HepG2 (cell line): ENCODE data around the gene CCT7. TPM values are rescaled to one million over a fixed set of nuclear protein-coding genes. Genes with fewer than 3 reads are reported as not detected.

ENCODE experiments used
- CREB1 ChIP-seq, 2 experiments: fragments of 450-650 bp in 1 of 2; IDR thresholded peaks; 2 replicates each; pipeline ENCODE4 v1.6.1; 2016 to 2017; ENCODE audit warnings: control low read depth in 1 of 2, mild to moderate bottlenecking in 1 of 2, missing compliant biosample characterization in 1 of 2, missing genetic modification characterization in 1 of 2
- GATAD1 ChIP-seq: IDR thresholded peaks from 2 replicates; pipeline ENCODE4 v1.6.1; 2016; ENCODE audit warnings: missing genetic modification reagents, missing compliant biosample characterization
- MED8 ChIP-seq: sonication (generic); formaldehyde crosslinking; IDR thresholded peaks from 2 replicates; pipeline ENCODE4 v1.8.1; 2023; ENCODE audit warnings: mild to moderate bottlenecking, missing genetic modification reagents; ENCODE audit not compliant: insufficient replicate concordance
- PPARG ChIP-seq: conservative IDR thresholded peaks from 2 replicates; pipeline ENCODE4 v1.6.1; 2016; ENCODE audit warnings: missing biosample characterization, missing genetic modification reagents
- RFXANK ChIP-seq: IDR thresholded peaks from 2 replicates; pipeline ENCODE4 v1.6.1; 2016
- SNAI1 ChIP-seq: sonication (generic); formaldehyde crosslinking; IDR thresholded peaks from 2 replicates; pipeline ENCODE4 v1.5.0; 2020; ENCODE audit warnings: mild to moderate bottlenecking, missing genetic modification reagents, borderline replicate concordance
- SOX5 ChIP-seq: IDR thresholded peaks from 2 replicates; pipeline ENCODE4 v1.6.1; 2016; ENCODE audit warnings: borderline replicate concordance
- ZNF432 ChIP-seq: sonication (generic); formaldehyde crosslinking; IDR thresholded peaks from 2 replicates; pipeline ENCODE4 v1.5.0; 2020; ENCODE audit warnings: missing genetic modification reagents, mild to moderate bottlenecking, borderline replicate concordance
- ZNF510 ChIP-seq: sonication (generic); formaldehyde crosslinking; IDR thresholded peaks from 2 replicates; pipeline ENCODE4 v1.4.0; 2020; ENCODE audit warnings: low read depth, mild to moderate bottlenecking, missing genetic modification reagents
- ZNF547 ChIP-seq: sonication (generic); formaldehyde crosslinking; IDR thresholded peaks from 2 replicates; pipeline ENCODE4 v1.5.1; 2020; ENCODE audit warnings: mild to moderate bottlenecking, missing genetic modification reagents
- ZNF567 ChIP-seq: sonication (generic); formaldehyde crosslinking; IDR thresholded peaks from 2 replicates; pipeline ENCODE4 v1.8.1; 2023; ENCODE audit warnings: mild to moderate bottlenecking, missing genetic modification reagents, borderline replicate concordance
- polyA plus RNA-seq, 8 experiments: library from polyadenylated mRNA; depleted of rRNA in 3 of 8; stranded (reverse) in 7 of 8; unstranded in 1 of 8; fragments of >200 nt; fragmentation: Illumina TruSeq in 4 of 8; extraction: Trizol in 4 of 8; gene quantifications; 2 replicates each; pipeline versions ENCODE4 v1.2.1 to v1.2.3, GENCODE V29; 2011 to 2016; ENCODE audit warnings: low read depth in 4 of 8, missing spikeins in 1 of 8, mixed read lengths in 1 of 8; ENCODE audit not compliant: insufficient read depth in 1 of 8
- total RNA-seq, 5 experiments: library from RNA; depleted of rRNA; stranded (reverse); fragments of >200 nt; fragmentation: Illumina TruSeq; extraction: Trizol; gene quantifications; 2 replicates each; pipeline ENCODE4 v1.2.3, GENCODE V29; 2016; ENCODE audit warnings: low read depth in 1 of 5
- TF ChIP-seq, protein P1 (sequence below): IDR thresholded peaks from 2 replicates; pipeline ENCODE4 v1.6.1; 2016
- TF ChIP-seq, protein P2 (sequence below): sonication (generic); formaldehyde crosslinking; IDR thresholded peaks from 2 replicates; pipeline ENCODE4 v1.4.0; 2020; ENCODE audit warnings: missing genetic modification reagents
- TF ChIP-seq, protein P3 (sequence below): IDR thresholded peaks from 2 replicates; pipeline ENCODE4 v1.6.1; 2016; ENCODE audit warnings: control low read depth
- TF ChIP-seq, protein P4 (sequence below): sonication (generic); formaldehyde crosslinking; IDR thresholded peaks from 2 replicates; pipeline ENCODE4 v1.5.0; 2020; ENCODE audit warnings: mild to moderate bottlenecking, missing genetic modification reagents
- TF ChIP-seq, protein P5 (sequence below): sonication (generic); formaldehyde crosslinking; IDR thresholded peaks from 2 replicates; pipeline ENCODE4 v1.4.0; 2020; ENCODE audit warnings: missing genetic modification reagents, mild to moderate bottlenecking, borderline replicate concordance
- TF ChIP-seq, protein P6 (sequence below): IDR thresholded peaks from 2 replicates; pipeline ENCODE4 v1.6.1; 2018; ENCODE audit warnings: missing genetic modification reagents, mild to moderate bottlenecking, missing compliant biosample characterization
- TF ChIP-seq, protein P7 (sequence below): sonication (generic); formaldehyde crosslinking; IDR thresholded peaks from 2 replicates; pipeline ENCODE4 v1.4.0; 2020; ENCODE audit warnings: mild to moderate bottlenecking, low read depth, missing genetic modification reagents

Gene CCT7
- total and polyA plus RNA-seq, 2 of the 13 experiments (the other 11 are each of a cell fraction or from before 2014, with no cell fraction given) = 347 to 517 TPM

DNA sequence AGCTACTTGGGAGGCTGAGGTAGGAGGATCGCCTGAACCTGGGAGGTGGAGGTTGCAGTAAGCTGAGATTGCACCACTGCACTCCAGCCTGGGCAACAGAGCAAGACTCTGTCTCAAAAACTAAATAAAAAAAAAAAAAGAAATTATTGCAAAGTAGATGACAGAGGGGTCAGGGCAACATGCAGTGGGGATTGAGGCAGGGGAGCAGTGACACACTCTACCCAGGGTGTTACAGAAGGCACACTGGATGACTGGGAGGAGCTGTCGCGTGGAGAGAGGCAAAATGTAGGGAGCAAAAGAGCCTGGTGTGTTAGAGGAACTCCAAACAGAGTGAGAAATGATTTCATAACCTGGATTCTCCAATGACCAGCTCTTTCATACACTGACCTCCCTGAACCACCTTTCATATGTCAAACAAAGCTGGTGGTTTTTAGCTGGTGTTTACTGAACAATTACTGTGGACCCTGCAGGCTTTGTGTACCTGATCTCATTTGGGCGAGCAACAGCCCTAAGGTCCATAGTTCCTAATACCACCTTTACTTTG, 28.1 kb downstream of the CCT7 start (continued):
- TF ChIP-seq ZNF547 (CRISPR knock-in tag) (no peak), SOX5 (CRISPR knock-in tag) (peak; percentile 96), PPARG (peak; percentile 78; the same call in 1 of the 2 replicates), GATAD1 (CRISPR knock-in tag) (0 out of 2 replicates have a peak, but pooled peaks have one; percentile 41), CREB1 (IDR thresholded peaks at IDR 0.05) (0 out of 2 replicates have a peak, but pooled peaks have one; percentile 32), CREB1 (CRISPR knock-in tag; IDR thresholded peaks at IDR 0.05) (no peak; the same call in 1 of the 2 replicates), SNAI1 (no peak), RFXANK (CRISPR knock-in tag) (no peak), ZNF432 (CRISPR knock-in tag) (no peak), ZNF510 (CRISPR knock-in tag) (no peak), MED8 (CRISPR knock-in tag) (no peak), ZNF567 (peak; percentile 56; the same call in 1 of the 2 replicates)
- TF ChIP-seq, protein P1, sequence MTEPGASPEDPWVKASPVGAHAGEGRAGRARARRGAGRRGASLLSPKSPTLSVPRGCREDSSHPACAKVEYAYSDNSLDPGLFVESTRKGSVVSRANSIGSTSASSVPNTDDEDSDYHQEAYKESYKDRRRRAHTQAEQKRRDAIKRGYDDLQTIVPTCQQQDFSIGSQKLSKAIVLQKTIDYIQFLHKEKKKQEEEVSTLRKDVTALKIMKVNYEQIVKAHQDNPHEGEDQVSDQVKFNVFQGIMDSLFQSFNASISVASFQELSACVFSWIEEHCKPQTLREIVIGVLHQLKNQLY (CRISPR knock-in tag) = peak; percentile 90
- TF ChIP-seq, protein P2, sequence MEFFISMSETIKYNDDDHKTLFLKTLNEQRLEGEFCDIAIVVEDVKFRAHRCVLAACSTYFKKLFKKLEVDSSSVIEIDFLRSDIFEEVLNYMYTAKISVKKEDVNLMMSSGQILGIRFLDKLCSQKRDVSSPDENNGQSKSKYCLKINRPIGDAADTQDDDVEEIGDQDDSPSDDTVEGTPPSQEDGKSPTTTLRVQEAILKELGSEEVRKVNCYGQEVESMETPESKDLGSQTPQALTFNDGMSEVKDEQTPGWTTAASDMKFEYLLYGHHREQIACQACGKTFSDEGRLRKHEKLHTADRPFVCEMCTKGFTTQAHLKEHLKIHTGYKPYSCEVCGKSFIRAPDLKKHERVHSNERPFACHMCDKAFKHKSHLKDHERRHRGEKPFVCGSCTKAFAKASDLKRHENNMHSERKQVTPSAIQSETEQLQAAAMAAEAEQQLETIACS (CRISPR knock-in tag) = no peak
- TF ChIP-seq, protein P3, sequence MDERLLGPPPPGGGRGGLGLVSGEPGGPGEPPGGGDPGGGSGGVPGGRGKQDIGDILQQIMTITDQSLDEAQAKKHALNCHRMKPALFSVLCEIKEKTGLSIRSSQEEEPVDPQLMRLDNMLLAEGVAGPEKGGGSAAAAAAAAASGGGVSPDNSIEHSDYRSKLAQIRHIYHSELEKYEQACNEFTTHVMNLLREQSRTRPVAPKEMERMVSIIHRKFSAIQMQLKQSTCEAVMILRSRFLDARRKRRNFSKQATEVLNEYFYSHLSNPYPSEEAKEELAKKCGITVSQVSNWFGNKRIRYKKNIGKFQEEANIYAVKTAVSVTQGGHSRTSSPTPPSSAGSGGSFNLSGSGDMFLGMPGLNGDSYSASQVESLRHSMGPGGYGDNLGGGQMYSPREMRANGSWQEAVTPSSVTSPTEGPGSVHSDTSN = no peak
- TF ChIP-seq, protein P4, sequence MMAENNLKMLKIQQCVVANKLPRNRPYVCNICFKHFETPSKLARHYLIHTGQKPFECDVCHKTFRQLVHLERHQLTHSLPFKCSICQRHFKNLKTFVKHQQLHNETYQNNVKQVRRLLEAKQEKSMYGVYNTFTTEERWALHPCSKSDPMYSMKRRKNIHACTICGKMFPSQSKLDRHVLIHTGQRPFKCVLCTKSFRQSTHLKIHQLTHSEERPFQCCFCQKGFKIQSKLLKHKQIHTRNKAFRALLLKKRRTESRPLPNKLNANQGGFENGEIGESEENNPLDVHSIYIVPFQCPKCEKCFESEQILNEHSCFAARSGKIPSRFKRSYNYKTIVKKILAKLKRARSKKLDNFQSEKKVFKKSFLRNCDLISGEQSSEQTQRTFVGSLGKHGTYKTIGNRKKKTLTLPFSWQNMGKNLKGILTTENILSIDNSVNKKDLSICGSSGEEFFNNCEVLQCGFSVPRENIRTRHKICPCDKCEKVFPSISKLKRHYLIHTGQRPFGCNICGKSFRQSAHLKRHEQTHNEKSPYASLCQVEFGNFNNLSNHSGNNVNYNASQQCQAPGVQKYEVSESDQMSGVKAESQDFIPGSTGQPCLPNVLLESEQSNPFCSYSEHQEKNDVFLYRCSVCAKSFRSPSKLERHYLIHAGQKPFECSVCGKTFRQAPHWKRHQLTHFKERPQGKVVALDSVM = peak; percentile 99
- TF ChIP-seq, protein P5, sequence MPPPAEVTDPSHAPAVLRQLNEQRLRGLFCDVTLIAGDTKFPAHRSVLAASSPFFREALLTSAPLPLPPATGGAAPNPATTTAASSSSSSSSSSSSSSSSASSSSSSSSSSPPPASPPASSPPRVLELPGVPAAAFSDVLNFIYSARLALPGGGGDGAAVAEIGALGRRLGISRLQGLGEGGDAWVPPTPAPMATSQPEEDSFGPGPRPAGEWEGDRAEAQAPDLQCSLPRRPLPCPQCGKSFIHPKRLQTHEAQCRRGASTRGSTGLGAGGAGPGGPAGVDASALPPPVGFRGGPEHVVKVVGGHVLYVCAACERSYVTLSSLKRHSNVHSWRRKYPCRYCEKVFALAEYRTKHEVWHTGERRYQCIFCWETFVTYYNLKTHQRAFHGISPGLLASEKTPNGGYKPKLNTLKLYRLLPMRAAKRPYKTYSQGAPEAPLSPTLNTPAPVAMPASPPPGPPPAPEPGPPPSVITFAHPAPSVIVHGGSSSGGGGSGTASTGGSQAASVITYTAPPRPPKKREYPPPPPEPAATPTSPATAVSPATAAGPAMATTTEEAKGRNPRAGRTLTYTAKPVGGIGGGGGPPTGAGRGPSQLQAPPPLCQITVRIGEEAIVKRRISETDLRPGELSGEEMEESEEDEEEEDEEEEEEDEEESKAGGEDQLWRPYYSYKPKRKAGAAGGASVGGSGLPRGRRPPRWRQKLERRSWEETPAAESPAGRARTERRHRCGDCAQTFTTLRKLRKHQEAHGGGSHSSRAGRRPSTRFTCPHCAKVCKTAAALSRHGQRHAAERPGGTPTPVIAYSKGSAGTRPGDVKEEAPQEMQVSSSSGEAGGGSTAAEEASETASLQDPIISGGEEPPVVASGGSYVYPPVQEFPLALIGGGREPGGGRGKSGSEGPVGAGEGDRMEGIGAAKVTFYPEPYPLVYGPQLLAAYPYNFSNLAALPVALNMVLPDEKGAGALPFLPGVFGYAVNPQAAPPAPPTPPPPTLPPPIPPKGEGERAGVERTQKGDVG (CRISPR knock-in tag) = no peak
- TF ChIP-seq, protein P6, sequence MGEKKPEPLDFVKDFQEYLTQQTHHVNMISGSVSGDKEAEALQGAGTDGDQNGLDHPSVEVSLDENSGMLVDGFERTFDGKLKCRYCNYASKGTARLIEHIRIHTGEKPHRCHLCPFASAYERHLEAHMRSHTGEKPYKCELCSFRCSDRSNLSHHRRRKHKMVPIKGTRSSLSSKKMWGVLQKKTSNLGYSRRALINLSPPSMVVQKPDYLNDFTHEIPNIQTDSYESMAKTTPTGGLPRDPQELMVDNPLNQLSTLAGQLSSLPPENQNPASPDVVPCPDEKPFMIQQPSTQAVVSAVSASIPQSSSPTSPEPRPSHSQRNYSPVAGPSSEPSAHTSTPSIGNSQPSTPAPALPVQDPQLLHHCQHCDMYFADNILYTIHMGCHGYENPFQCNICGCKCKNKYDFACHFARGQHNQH (CRISPR knock-in tag) = peak; percentile 94
- TF ChIP-seq, protein P7, sequence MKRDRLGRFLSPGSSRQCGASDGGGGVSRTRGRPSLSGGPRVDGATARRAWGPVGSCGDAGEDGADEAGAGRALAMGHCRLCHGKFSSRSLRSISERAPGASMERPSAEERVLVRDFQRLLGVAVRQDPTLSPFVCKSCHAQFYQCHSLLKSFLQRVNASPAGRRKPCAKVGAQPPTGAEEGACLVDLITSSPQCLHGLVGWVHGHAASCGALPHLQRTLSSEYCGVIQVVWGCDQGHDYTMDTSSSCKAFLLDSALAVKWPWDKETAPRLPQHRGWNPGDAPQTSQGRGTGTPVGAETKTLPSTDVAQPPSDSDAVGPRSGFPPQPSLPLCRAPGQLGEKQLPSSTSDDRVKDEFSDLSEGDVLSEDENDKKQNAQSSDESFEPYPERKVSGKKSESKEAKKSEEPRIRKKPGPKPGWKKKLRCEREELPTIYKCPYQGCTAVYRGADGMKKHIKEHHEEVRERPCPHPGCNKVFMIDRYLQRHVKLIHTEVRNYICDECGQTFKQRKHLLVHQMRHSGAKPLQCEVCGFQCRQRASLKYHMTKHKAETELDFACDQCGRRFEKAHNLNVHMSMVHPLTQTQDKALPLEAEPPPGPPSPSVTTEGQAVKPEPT (CRISPR knock-in tag) = no peak
